ENCODE results near the gene GPC5. TPM values are rescaled to one million over a fixed set of nuclear protein-coding genes. Genes with fewer than 3 reads are reported as not detected.
A peak's percentile ranks its signal among the peaks of the same experiment; 100 is the strongest.

GPC5 gene
- polyA plus RNA-seq, 6 donors from 2014 or later, result 0.30 to 1.0 (median 0.40) TPM; not detected in 3

- Mint-ChIP-seq H3K27me3 (no peaks in the 10 kb centered on the region), H3K9me3 (peaks cover 0 to 8% (median 0%) of the 10 kb centered on the region in 7 donors), H3K36me3 (no peaks in the 10 kb centered on the region), H3K4me1 (no peaks in the 10 kb centered on the region), H3K27ac (no peak overlapping the region), H3K4me3 (no peak overlapping the region)
- DNase-seq (no peak), ATAC-seq (ENCODE audit: low read depth in 2 of 2) (no peak)
Measured at GRCh38 chr13:92137520-92137919, 739.1 kb downstream of the GPC5 start.

GRCh38 chr13:92143766-92144165 lies 745.3 kb downstream of the GPC5 start:
- Mint-ChIP-seq H3K27me3 (no peaks in the 10 kb centered on the region), H3K36me3 (no peaks in the 10 kb centered on the region), H3K9me3 (peaks cover 0 to 8% (median 0%) of the 10 kb centered on the region in 7 donors), H3K4me3 (no peak overlapping the region), H3K4me1 (no peaks in the 10 kb centered on the region), H3K27ac (no peak overlapping the region)
- ATAC-seq (ENCODE audit: low read depth in 2 of 2) (no peak), DNase-seq (no peak)

GRCh38 chr13:92150606-92151005 lies 752.2 kb downstream of the GPC5 start:
- Mint-ChIP-seq H3K4me1 (no peaks in the 10 kb centered on the region), H3K9me3 (peaks cover 0 to 3% (median 0%) of the 10 kb centered on the region in 7 donors), H3K27me3 (no peaks in the 10 kb centered on the region), H3K36me3 (no peaks in the 10 kb centered on the region), H3K27ac (no peak overlapping the region), H3K4me3 (no peak overlapping the region)
- DNase-seq (no peak), ATAC-seq (ENCODE audit: low read depth in 2 of 2) (no peak)

- Mint-ChIP-seq H3K27me3 (no peaks in the 10 kb centered on the region), H3K9me3 (peaks cover 0 to 8% (median 0%) of the 10 kb centered on the region in 7 donors), H3K4me3 (no peak overlapping the region), H3K4me1 (no peaks in the 10 kb centered on the region), H3K27ac (no peak overlapping the region), H3K36me3 (no peaks in the 10 kb centered on the region)
- no peak for DNase-seq
- ATAC-seq (ENCODE audit: low read depth in 2 of 2), result no peak
Measured at GRCh38 chr13:92158346-92158745, 759.9 kb downstream of the GPC5 start.

GRCh38 chr13:92164822-92165221 lies 766.4 kb downstream of the GPC5 start:
- H3K4me1 Mint-ChIP-seq, result no peaks in the 10 kb centered on the region
- H3K9me3 Mint-ChIP-seq, result peaks cover 0 to 6% (median 0%) of the 10 kb centered on the region in 7 donors
- ATAC-seq (ENCODE audit: low read depth in 2 of 2), result no peak
- H3K27ac Mint-ChIP-seq, result no peak overlapping the region
- no peak for DNase-seq
- H3K4me3 Mint-ChIP-seq, result no peak overlapping the region
- H3K27me3 Mint-ChIP-seq, result no peaks in the 10 kb centered on the region
- H3K36me3 Mint-ChIP-seq, result no peaks in the 10 kb centered on the region

- ATAC-seq (ENCODE audit: low read depth in 2 of 2), result no peak
Measured at GRCh38 chr13:92172191-92172590, 773.8 kb downstream of the GPC5 start.

GRCh38 chr13:92173254-92173653 lies 774.8 kb downstream of the GPC5 start:
- DNase-seq, result no peak
- Mint-ChIP-seq H3K27ac (peak overlapping the region in 1 of 6 donors; percentile 50), H3K36me3 (no peaks in the 10 kb centered on the region), H3K9me3 (no peaks in the 10 kb centered on the region), H3K4me1 (no peaks in the 10 kb centered on the region), H3K27me3 (no peaks in the 10 kb centered on the region), H3K4me3 (no peak overlapping the region)
- ATAC-seq (ENCODE audit: low read depth in 2 of 2), result no peak

More at GRCh38 chr13:92172191-92172590, 773.8 kb downstream of the GPC5 start:
- Mint-ChIP-seq H3K27me3 (no peaks in the 10 kb centered on the region), H3K9me3 (no peaks in the 10 kb centered on the region), H3K4me3 (no peak overlapping the region), H3K27ac (no peak overlapping the region), H3K4me1 (no peaks in the 10 kb centered on the region), H3K36me3 (no peaks in the 10 kb centered on the region)
- DNase-seq, result no peak

GRCh38 chr13:92175330-92175729 lies 776.9 kb downstream of the GPC5 start:
- no peak overlapping the region for H3K4me3 Mint-ChIP-seq
- no peaks in the 10 kb centered on the region for H3K27me3 Mint-ChIP-seq

GRCh38 chr13:92177966-92178365 lies 779.5 kb downstream of the GPC5 start:
- no peaks in the 10 kb centered on the region for H3K36me3 Mint-ChIP-seq
- no peak overlapping the region for H3K27ac Mint-ChIP-seq
- no peaks in the 10 kb centered on the region for H3K27me3 Mint-ChIP-seq
- DNase-seq, result no peak
- H3K9me3 Mint-ChIP-seq, result no peaks in the 10 kb centered on the region
- H3K4me1 Mint-ChIP-seq, result no peaks in the 10 kb centered on the region
- ATAC-seq (ENCODE audit: low read depth in 2 of 2), result no peak
- H3K4me3 Mint-ChIP-seq, result no peak overlapping the region

More at GRCh38 chr13:92175330-92175729, 776.9 kb downstream of the GPC5 start:
- Mint-ChIP-seq H3K36me3 (no peaks in the 10 kb centered on the region), H3K9me3 (no peaks in the 10 kb centered on the region), H3K4me1 (no peaks in the 10 kb centered on the region), H3K27ac (no peak overlapping the region)
- ATAC-seq (ENCODE audit: low read depth in 2 of 2) (no peak), DNase-seq (no peak)

- no peaks in the 10 kb centered on the region for H3K9me3 Mint-ChIP-seq
- no peak for ATAC-seq (ENCODE audit: low read depth in 2 of 2)
- H3K4me3 Mint-ChIP-seq, result no peak overlapping the region
- H3K4me1 Mint-ChIP-seq, result no peaks in the 10 kb centered on the region
- H3K27ac Mint-ChIP-seq, result no peak overlapping the region
- no peak for DNase-seq
- no peaks in the 10 kb centered on the region for H3K27me3 Mint-ChIP-seq
- no peaks in the 10 kb centered on the region for H3K36me3 Mint-ChIP-seq
Measured at GRCh38 chr13:92179223-92179622, 780.8 kb downstream of the GPC5 start.

- Mint-ChIP-seq H3K4me3 (no peak overlapping the region), H3K36me3 (no peaks in the 10 kb centered on the region), H3K9me3 (peaks cover 0 to 7% (median 0%) of the 10 kb centered on the region in 7 donors), H3K27me3 (no peaks in the 10 kb centered on the region), H3K27ac (no peak overlapping the region), H3K4me1 (no peaks in the 10 kb centered on the region)
- ATAC-seq (ENCODE audit: low read depth in 2 of 2) (no peak), DNase-seq (peak; percentile 11)
Measured at GRCh38 chr13:92187378-92187989, 789.1 kb downstream of the GPC5 start.

GRCh38 chr13:92188574-92188973 lies 790.2 kb downstream of the GPC5 start:
- no peaks in the 10 kb centered on the region for H3K27me3 Mint-ChIP-seq
- no peak for ATAC-seq (ENCODE audit: low read depth in 2 of 2)
- H3K4me1 Mint-ChIP-seq, result no peaks in the 10 kb centered on the region

GRCh38 chr13:92196591-92197256 lies 798.3 kb downstream of the GPC5 start:
- DNase-seq, result no peak
- H3K27me3 Mint-ChIP-seq, result no peaks in the 10 kb centered on the region
- H3K27ac Mint-ChIP-seq, result no peak overlapping the region

More at GRCh38 chr13:92188574-92188973, 790.2 kb downstream of the GPC5 start:
- H3K27ac Mint-ChIP-seq, result no peak overlapping the region
- DNase-seq, result no peak
- H3K4me3 Mint-ChIP-seq, result no peak overlapping the region
- H3K36me3 Mint-ChIP-seq, result no peaks in the 10 kb centered on the region
- H3K9me3 Mint-ChIP-seq, result peaks cover 0 to 7% (median 0%) of the 10 kb centered on the region in 7 donors

GRCh38 chr13:92197669-92198068 lies 799.2 kb downstream of the GPC5 start:
- Mint-ChIP-seq H3K36me3 (no peaks in the 10 kb centered on the region), H3K4me3 (no peak overlapping the region), H3K4me1 (no peaks in the 10 kb centered on the region), H3K9me3 (peaks cover 0 to 7% (median 0%) of the 10 kb centered on the region in 7 donors), H3K27me3 (no peaks in the 10 kb centered on the region), H3K27ac (no peak overlapping the region)
- DNase-seq (no peak), ATAC-seq (ENCODE audit: low read depth in 2 of 2) (no peak)

More at GRCh38 chr13:92196591-92197256, 798.3 kb downstream of the GPC5 start:
- H3K9me3 Mint-ChIP-seq, result peaks cover 0 to 7% (median 0%) of the 10 kb centered on the region in 7 donors
- no peak for ATAC-seq (ENCODE audit: low read depth in 2 of 2)
- no peak overlapping the region for H3K4me3 Mint-ChIP-seq
- no peaks in the 10 kb centered on the region for H3K4me1 Mint-ChIP-seq
- H3K36me3 Mint-ChIP-seq, result no peaks in the 10 kb centered on the region
